ENCODE results near the gene FCSK.

FCSK gene

GRCh38 chr16:70470927-70471341 lies 16.5 kb downstream of the FCSK start:
- TF ChIP-seq RAD21 (IDR thresholded peaks at IDR 0.05; ENCODE audit: low read depth) = peak; percentile 58
- no peak for TF ChIP-seq ZBTB7A (IDR thresholded peaks at IDR 0.05; ENCODE audit: low read depth)

- TF ChIP-seq MAX (IDR thresholded peaks at IDR 0.05) = no peak
- no peak for TF ChIP-seq FOXM1 (IDR thresholded peaks at IDR 0.05; ENCODE audit: borderline replicate concordance, low read depth)
- TF ChIP-seq TEAD4 (IDR thresholded peaks at IDR 0.05) = no peak
- no peak for TF ChIP-seq CEBPB (IDR thresholded peaks at IDR 0.05)
- TF ChIP-seq EP300 (IDR thresholded peaks at IDR 0.05; ENCODE audit: borderline replicate concordance) = no peak
- no peak for TF ChIP-seq TCF12 (IDR thresholded peaks at IDR 0.05; ENCODE audit: low read depth)
- no peak for TF ChIP-seq CREB1 (IDR thresholded peaks at IDR 0.05; ENCODE audit: low read depth)
- no peak for TF ChIP-seq REST (IDR thresholded peaks at IDR 0.05; ENCODE audit: low read depth)
- TF ChIP-seq YY1 (IDR thresholded peaks at IDR 0.05; ENCODE audit: low read depth) = no peak
These were observed 18.5 kb downstream of the FCSK start for GRCh38 chr16:70472786-70473433.

- TF ChIP-seq RAD21 (IDR thresholded peaks at IDR 0.05; ENCODE audit: low read depth) = 0 out of 2 replicates have a peak, but pooled peaks have one; percentile 13
- no peak for TF ChIP-seq NFIC (IDR thresholded peaks at IDR 0.05)
- no peak for TF ChIP-seq USF1 (IDR thresholded peaks at IDR 0.05)
- no peak for TF ChIP-seq CREB1 (IDR thresholded peaks at IDR 0.05; ENCODE audit: low read depth)
These were observed 19.3 kb downstream of the FCSK start for GRCh38 chr16:70473446-70474319.

- no peak for TF ChIP-seq CREB1 (IDR thresholded peaks at IDR 0.05; ENCODE audit: low read depth)
- TF ChIP-seq EP300 (IDR thresholded peaks at IDR 0.05; ENCODE audit: borderline replicate concordance) = no peak
- TF ChIP-seq RAD21 (IDR thresholded peaks at IDR 0.05; ENCODE audit: low read depth) = no peak
- TF ChIP-seq TAF1 (IDR thresholded peaks at IDR 0.05; ENCODE audit: low read depth) = no peak
- no peak for TF ChIP-seq TCF12 (IDR thresholded peaks at IDR 0.05; ENCODE audit: low read depth)
- no peak for TF ChIP-seq TEAD4 (IDR thresholded peaks at IDR 0.05)
- TF ChIP-seq FOXM1 (IDR thresholded peaks at IDR 0.05; ENCODE audit: borderline replicate concordance, low read depth) = no peak
- TF ChIP-seq MAX (IDR thresholded peaks at IDR 0.05) = no peak
- TF ChIP-seq USF1 (IDR thresholded peaks at IDR 0.05) = no peak
- no peak for TF ChIP-seq NFIC (IDR thresholded peaks at IDR 0.05)
- TF ChIP-seq EGR1 (IDR thresholded peaks at IDR 0.05) = no peak
- TF ChIP-seq CEBPB (IDR thresholded peaks at IDR 0.05) = no peak
These were observed 20.1 kb downstream of the FCSK start for GRCh38 chr16:70474320-70475053.

GRCh38 chr16:70475054-70475871 lies 20.9 kb downstream of the FCSK start:
- TF ChIP-seq TAF1 (IDR thresholded peaks at IDR 0.05; ENCODE audit: low read depth) = no peak
- TF ChIP-seq ZBTB7A (IDR thresholded peaks at IDR 0.05; ENCODE audit: low read depth) = no peak
- no peak for TF ChIP-seq YY1 (IDR thresholded peaks at IDR 0.05; ENCODE audit: low read depth)
- no peak for TF ChIP-seq EP300 (IDR thresholded peaks at IDR 0.05; ENCODE audit: borderline replicate concordance)
- TF ChIP-seq NFIC (IDR thresholded peaks at IDR 0.05) = no peak
- TF ChIP-seq USF1 (IDR thresholded peaks at IDR 0.05) = no peak
- no peak for TF ChIP-seq CREB1 (IDR thresholded peaks at IDR 0.05; ENCODE audit: low read depth)
- TF ChIP-seq REST (IDR thresholded peaks at IDR 0.05; ENCODE audit: low read depth) = no peak
- no peak for TF ChIP-seq EGR1 (IDR thresholded peaks at IDR 0.05)
- TF ChIP-seq MAX (IDR thresholded peaks at IDR 0.05) = no peak
- no peak for TF ChIP-seq TEAD4 (IDR thresholded peaks at IDR 0.05)
- TF ChIP-seq FOXM1 (IDR thresholded peaks at IDR 0.05; ENCODE audit: borderline replicate concordance, low read depth) = no peak
- TF ChIP-seq TCF12 (IDR thresholded peaks at IDR 0.05; ENCODE audit: low read depth) = no peak
